Fibroblast of the conjunctiva (primary cell): Measurements from ENCODE around the gene MED27.
"Not testable (repeated sequence)": the region's sequence is repeated elsewhere in the genome, so short reads cannot be mapped to it uniquely, and the experiment has no call there.

Experiments used
- DNase-seq: peaks from one replicate; pipeline ENCODE4 v3.0.0-alpha.2; 2010; ENCODE audit warnings: low read depth

MED27 gene

DNA sequence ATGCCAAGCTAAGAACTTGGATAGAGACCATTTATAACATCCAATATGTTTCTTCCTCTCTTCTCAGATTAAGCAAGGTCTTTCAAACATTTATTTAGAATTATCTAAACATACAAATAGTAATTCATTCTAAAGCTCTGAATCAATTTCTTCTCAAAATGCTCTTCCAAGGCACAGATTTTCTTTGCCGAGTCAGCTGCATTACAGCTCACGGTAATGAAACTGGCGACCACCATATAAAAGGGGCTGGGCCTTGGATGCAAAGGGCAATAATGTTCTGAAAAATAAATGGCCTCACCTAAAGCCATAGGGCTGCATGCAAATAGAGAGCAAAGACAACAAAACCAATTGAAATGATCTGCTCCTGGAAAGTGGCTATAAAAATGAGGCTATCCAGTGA lies 63.8 kb downstream of the MED27 start:
- no peak for DNase-seq

DNA sequence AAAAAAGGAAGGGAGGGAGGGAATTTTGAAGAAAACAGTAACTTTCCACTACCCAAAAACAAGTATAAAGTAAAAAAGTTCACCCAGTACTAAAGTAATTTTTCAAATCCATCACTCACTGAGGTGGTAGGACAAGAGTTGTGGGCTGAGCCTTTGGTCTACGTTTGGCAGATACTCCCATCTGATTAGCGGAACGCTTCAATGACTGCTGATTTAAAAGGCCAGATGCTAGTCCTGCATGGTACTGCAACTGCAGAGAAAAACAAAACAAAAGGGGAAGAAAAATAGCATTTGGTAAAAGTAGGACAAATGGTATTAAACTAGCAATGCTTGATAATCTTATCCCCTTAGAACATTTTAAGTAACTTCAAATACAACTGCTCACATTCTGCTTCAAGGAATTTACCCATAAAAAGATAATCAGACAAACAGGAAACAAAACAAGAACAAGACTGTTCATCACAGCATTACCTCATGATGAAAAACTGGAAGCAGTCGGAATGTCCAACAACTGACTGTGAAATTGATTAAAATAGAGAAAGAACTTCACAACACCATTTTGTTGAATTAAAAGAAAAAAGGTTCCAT lies 65.4 kb downstream of the MED27 start:
- DNase-seq = no peak

DNA sequence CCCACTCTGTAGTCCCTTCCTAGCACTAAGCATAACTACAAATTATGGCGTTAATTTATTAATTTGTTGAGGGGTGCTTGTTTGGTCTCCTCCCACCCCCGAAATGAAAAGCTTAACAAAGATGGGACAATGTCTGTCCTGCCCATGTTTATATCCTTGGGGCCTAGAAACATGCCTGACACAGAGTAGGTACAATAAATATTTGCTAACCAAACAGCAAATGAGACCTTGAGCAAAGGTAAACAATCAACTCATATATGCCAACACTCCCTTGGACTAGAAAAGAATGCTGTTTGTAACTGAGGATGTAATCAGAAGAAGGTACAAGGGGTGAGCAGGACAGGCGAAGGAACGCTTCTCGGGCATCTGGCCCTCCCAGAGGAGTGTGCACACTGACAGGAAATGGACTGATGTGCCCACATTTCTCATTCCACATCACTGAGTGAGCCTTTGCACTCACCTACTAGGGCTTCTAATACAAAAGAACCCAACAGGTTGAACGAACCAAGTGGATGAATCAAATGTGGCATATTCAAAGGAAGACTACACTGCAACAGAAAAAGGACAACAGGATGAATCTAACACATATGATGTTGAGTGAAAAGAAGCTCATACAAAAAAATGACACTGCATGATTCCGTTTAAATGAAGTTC lies 66.8 kb downstream of the MED27 start:
- no peak for DNase-seq

DNA sequence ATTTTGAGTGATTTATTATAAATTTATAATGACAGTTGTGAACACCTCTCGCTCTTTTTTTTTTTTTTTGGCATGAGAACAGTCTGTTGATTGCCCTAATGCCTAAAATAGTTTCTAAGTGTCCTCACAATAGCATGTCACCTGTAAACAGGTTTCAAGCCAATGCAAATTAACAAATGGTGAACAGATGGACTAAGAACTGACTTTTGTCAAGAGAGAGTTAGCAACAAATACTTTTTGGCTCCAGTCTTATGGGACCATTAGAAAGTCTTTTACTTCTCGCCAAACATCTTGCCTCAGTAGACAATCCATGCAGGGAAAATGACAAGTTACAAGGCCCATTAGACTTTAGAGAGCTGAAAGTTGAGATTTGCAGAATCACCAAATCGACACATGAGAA lies 67.8 kb downstream of the MED27 start:
- DNase-seq = no peak

DNA sequence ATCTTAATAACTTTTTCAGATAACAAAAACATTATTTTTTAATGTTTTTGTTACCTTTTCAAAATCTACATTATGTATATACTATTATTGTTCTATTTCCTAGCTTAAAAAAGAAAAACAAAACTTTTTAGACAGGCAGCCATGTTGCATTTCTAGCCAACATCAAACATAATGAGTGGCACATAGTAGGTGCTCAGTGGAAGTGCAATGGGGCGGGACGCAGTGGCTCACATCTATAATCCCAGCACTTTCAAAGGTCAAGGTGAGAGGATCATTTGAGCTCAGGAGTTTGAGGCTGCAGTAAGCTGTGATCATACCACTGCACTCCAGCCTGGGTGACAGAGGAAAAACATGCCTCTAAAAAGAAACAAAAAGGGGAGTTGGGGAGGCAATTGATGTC lies 68.4 kb downstream of the MED27 start:
- DNase-seq = no peak

DNA sequence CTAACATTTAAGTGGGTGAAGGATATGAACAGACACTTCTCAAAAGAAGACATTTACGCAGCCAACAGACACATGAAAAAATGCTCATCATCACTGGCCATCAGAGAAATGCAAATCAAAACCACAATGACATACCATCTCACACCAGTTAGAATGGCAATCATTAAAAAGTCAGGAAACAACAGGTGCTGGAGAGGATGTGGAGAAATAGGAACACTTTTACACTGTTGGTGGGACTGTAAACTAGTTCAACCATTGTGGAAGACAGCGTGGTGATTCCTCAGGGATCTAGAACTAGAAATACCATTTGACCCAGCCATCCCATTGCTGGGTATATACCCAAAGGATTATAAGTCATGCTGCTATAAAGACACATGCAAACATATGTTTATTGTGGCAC lies 69.5 kb downstream of the MED27 start:
- not testable (repeated sequence) for DNase-seq

DNA sequence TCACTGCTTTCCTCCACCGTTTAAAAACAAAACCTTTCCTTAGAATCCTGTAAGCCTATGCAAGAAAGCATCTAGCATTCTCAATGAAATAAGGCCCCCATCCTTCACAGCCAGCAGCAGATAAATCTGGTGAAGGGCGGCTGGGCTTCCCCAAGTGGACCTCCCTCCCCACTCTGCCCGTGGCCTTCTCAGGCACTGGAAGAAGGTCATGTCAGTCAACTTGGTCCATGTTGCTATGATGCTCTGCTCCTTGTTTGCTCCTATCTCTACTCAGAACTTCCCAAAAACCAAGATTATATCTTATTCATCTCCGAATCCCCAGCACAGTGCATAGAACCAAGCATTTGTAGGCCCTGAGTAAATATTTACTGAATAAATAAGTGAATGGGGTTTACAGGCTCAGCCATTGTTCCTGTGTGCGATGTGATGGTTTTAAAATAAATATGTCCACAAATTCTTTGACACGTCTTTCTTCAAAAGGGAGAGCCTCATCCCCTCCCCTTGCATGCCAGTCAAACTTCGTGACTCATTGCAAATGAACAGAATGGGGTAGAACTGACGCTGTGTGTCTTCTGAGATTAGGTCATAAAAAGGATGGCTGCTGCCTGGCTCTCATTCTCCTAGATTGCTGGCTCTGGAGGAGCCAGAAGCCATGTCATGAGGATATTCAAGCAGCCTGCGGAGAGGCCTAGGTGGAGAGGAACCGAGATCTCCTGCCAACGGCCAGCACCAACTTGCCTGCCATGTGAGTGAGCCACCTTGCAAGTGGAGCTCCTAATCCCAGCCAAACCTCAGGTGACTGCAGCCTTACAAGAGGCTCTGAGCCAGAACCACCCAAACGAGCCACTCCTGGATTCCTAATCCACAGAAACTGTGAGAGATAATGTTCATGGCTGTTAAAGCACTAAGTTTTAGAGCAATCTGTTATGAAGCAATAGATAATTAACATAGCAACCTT lies 70.5 kb downstream of the MED27 start:
- DNase-seq = no peak

DNA sequence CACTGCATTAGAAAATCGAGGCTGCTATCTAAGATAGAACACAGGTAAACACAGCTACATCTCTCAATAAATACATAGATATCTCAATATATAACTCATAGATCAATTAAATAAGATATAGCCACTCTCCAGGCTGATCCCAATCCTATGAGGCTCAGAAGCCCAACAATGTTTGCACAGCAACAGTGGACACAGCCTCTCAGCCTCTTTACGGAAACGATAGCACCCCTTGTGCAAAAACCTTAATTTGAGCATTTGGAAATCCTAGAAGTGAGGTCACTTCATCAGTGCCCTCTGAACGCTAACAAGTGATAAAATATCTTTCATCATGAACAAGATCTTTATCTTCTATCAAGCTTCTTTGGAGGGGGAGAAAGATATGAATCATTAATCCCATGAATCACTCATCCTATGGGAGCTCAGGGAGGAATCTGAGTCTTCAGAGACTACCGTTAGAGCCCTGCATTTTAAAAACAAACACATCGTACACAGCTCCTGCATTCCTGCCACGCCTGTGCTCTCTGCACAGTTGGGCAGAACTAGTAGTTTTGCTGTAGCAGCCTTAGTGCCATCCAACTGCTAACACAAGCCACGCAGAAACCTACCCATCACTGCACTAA lies 71.4 kb downstream of the MED27 start:
- DNase-seq = no peak

DNA sequence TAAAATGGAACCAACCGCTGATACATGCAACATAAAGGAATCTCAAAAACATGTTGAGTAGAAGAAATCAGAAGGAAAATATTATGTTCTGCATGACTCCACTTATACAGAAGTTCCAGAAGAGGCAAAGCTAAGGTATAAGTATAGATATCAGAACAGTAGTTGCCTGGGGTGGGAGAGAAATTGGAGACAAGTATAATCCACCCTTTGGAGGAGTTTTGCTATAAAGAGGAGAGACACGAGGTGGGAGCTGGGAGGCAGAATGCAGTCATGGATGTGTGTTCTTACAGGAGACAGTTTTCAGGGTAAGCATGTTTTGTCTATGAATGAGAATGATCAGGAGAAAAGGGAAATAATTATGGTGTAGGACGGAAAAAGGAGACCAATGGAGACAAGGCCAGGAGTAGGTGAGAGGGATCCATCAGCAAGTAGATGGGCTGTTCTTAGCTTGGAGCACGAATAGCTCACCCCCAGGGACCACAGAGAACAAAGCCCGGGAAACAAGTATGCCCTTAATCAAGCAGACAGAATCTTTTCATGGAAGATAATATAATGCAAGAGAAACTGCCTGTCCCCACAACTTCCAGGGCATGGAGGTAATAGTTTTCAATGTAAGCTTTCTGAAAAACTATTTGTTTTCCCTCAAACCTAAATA lies 72.2 kb downstream of the MED27 start:
- DNase-seq = no peak

DNA sequence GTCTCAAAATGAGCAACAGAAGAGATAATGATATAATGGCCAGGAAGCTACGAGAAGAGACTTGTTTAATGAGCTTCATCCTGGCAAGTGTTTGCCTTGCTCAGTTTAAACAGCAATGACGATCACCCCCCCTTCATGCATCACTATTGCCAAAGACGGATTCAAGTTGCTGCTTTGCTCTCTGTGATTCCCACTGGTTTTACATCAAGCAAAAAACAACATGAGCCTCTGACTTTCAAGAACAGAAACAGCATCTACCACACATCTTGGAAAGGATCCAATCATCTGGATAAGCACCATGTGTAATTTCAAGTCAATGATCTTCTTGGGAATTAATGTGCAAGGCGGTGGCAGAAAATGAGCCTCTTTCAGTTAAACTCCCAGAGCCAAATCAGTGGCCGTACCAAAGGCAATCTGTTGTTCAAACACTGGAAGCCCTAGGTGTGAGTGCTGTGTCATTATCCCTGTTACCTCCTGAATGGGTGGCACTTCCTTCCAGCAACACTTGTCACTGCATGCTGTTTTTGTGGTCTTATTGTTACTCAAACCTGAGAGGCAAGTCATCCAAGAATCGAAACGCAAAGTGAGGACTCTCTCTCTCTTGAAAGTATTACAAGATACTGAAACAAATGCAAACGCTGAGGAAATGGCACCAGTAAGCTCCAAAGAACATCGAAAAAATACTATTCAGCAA lies 72.8 kb downstream of the MED27 start:
- peak; percentile 68 for DNase-seq

DNA sequence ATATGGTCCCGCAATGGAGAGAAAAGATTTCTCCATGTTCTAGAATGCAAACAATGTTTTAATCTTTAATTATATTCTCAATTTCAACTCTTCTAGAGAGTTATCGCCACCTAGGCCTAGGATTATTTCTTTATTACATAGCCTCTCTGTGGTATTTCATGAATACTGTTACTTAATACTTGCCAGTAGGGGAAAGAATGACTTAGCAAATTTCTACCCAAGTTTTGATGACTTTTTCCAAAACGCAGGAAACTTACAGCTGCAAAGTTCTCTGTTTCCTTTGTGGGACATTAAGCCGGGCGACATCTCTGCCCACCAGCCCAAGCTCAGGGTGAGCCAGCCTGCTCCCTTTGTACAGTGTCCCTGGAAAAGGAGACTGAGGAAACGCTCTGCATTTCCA lies 73.8 kb downstream of the MED27 start:
- no peak for DNase-seq

DNA sequence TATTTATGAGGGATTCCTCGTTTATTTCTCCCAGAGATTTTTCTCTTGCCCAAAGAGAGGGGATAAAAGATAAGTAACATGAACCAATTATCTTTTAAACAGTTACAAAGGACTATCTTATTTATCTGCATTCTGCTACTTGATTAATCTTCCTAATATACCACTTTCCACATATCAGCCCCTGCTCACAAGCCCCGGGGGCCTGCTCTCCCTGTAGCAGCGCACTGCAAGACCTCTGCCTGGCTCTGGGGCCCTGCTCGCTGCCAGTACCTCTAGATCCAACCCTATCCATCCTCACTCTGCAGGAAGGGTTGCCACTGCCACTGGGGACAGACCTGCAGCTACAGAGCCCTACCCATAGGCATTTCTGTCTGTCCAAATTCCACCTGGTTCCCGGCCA lies 75.3 kb downstream of the MED27 start:
- no peak for DNase-seq

DNA sequence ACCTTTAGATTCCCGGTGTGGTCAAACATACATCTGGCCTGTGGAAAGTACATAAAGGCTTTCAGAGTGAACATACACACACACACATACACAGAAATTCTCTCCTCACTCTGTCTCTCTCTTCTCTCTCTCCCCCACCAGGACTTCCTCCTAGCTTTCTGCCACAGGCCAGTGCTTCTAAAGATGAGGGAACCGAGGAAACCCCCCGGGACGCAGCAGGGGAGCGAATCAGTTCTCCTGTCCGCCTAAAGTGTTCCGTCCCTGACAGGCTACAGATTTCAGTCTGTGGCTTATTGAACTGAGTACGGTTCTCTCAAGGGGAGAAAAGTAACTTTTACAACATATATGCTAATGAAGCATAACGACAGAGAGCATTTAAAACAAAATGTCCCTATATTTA lies 75.8 kb downstream of the MED27 start:
- DNase-seq = no peak

DNA sequence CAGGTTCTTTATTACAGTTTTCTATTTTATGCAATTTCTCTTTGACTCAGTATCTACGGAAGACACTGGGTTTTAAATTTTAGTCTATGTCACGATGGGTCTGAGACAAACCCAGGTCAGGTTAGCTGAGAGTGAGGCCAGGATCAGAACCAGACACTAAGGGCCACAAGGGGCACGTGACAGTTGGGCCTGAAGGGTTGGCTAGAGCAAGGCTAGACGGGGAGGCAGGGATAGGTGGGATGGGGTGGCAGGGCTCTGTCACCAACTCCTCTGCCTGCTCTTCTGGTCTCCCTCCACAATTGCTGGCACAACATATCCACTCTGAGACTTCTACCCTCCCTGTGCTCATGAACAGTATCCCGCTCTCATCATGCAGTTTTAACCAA lies 76.4 kb downstream of the MED27 start:
- DNase-seq = no peak

DNA sequence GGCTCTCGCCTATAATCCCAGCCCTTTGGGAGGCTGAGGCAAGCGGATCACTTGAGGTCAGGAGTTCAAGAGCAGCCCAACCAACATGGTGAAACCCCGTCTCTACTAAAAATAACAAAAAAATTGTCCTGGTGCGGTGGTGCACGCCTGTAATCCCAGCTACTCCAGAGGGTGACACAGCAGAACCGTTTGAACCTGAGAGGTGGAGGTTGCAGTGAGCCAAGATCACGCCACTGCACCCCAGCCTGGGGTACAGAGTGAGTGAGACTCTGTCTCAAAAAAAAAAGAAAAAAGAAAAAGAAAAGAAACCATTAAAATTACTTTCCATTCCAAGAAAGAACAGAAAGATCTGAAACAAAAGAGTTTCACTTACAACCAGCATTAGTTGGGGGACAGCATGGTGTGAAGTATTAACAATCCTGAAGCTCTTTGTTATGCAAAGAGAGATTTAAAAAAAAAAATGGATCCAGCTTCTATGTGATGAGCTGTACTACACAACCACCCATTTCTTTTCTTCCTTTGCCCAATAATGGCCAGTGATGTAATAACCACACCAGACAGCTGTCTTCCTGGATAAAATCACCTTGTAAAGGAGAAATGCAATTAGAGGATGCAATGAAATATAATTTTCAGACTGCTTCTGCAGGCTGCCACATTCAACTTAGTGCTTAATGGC lies 76.9 kb downstream of the MED27 start:
- DNase-seq = no peak

DNA sequence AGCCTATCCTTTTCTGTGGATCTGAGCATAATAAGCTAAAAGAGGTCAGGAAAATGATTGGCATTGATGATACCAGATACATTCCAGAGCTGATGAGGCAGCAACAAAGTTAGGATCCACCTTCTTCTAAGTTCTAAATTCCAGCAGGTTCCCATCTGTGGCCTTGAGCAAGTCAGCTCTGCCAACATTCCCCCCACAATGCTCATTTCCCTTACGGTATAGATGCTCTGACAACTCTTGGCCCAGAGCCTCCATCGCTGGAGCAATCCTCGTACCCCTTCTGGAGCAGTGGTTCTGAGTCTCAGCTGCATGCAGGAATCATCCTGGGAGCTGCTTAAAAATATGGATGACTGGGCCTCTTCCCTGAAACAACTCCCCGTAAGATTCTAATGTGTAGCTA lies 78.1 kb downstream of the MED27 start:
- no peak for DNase-seq

DNA sequence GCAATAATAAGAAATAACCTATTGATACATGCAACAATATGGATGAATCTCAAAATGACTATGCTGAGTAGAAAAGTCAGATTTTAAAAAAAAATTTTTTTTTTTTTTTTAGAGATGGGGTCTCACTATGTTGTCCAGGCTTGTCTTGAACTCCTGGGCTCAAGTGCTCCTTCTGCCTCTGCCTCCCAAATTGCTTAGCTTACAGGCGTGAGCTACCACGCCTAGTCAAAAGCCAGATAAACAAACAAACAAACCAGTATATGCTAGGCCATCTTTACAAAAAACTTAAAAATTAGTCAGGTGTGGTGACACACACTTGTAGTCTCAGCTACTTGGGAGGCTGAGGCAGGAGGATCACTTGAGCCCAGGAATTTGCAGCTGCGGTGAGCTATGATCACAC lies 79.0 kb downstream of the MED27 start:
- DNase-seq = no peak

DNA sequence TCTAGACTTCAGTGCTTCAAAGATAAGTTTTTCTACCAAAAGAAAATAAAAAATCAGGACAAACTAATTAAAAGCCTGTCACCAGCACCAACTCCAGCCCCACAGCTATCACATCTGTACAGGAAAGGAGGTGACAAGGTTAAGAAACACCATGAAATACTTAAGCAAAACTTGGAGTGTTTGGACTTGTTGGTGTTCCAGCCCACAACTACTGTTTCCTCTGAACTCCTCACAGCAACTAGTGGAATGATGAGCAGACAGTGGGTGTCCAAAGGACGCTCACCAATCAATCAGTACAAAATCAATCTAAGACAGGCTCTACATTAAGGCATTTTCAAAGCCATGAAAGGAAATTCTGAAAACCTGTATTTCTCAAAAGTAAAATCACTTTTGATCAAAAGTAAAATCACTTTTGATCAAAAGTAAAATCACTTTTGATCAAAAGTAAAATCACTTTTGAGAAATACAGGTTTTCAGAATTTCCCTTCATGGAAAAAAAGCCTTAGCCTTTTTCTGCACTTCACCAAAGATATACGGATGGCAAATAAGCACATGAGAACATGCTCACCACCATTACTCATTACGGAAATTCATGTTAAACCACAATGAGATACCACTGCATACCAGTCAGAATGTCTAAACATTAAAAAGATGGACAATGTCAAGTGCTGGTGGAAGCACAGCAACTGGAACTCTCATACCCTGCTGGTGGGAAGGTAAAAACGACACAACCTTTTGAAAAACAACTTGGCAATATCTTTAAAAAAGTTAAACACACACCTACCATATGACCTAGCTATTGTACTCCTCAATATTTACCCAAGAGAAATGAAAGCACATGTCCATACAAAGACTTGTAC lies 79.7 kb downstream of the MED27 start:
- DNase-seq = no peak

DNA sequence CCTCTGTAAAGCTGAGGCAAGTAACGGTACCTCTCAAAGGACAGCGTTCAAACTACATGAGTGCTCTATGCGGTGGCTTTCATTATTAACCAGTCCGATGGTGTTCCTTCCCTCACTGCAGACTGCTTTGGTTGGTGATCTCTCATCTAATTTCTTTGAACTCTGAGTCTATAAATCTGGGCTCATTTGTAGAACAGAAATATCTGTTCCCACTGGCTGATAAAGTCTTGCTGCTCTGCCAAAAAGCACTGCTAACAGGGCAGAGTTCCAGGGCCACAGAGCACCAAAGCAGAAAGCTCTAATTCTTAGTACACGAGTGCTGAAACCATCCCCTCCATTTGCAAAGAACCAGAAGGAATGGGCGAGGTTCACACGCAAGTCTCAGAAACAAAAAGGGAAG lies 81.9 kb downstream of the MED27 start:
- DNase-seq = no peak

DNA sequence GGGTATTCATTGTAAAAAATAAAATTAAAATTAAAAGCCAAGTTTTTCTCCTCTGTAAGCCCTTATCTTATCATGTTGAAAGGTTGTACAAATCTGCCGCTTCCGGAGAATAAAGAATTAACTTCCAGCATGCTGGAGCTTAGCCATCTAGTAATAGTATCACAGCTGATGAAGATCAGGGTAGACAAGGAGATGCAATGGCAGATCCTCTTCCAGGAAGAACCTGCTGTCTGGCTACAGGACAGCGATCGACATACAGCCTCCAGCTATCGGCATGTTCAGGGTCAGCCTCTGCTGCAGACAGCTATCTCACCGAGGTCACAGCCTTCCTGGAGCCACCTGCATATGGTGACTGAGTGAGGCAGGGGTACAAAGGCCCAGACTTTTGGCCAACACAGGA lies 82.6 kb downstream of the MED27 start:
- no peak for DNase-seq
